HG02678 (cell line): ENCODE data around the gene TMPRSS15.

Experiments
- ATAC-seq: cut with Tn5 transposase; IDR thresholded peaks from one replicate; pipeline ENCODE4 v1.9.1; 2021; ENCODE audit warnings: mild to moderate bottlenecking, moderate library complexity; ENCODE audit not compliant: unreplicated experiment

The TMPRSS15 gene

GRCh38 chr21:18248171-18248570 lies 155.4 kb downstream of the TMPRSS15 start:
- no peak for ATAC-seq

- no peak for ATAC-seq
Observed at GRCh38 chr21:18245464-18245967, 158.1 kb downstream of the TMPRSS15 start.

DNA sequence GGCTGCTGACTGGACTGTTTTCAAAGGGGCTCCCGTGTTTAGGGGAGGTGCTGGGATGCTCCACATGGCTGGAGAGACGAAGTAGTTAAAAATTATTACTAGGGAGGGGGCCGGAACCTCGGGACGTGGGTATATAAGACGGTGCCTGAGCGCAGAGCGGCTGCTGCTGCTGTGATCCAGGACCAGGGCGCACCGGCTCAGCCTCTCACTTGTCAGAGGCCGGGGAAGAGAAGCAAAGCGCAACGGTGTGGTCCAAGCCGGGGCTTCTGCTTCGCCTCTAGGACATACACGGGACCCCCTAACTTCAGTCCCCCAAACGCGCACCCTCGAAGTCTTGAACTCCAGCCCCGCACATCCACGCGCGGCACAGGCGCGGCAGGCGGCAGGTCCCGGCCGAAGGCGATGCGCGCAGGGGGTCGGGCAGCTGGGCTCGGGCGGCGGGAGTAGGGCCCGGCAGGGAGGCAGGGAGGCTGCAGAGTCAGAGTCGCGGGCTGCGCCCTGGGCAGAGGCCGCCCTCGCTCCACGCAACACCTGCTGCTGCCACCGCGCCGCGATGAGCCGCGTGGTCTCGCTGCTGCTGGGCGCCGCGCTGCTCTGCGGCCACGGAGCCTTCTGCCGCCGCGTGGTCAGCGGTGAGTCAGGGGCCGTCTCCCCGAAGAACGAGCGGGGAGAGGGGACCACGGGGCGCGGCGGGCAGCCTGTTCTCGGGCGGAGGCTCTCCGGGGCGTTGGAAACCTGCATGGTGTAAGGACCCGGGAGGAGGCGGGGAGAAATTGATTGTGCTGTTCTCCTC lies 158.7 kb downstream of the TMPRSS15 start, which contains the start of gene CHODL:
CHODL (plus strand) TSS at position 163 of the 793 bp plus-strand sequence; CDS start at position 554, 391 bp downstream.
- ATAC-seq, result no peak

DNA sequence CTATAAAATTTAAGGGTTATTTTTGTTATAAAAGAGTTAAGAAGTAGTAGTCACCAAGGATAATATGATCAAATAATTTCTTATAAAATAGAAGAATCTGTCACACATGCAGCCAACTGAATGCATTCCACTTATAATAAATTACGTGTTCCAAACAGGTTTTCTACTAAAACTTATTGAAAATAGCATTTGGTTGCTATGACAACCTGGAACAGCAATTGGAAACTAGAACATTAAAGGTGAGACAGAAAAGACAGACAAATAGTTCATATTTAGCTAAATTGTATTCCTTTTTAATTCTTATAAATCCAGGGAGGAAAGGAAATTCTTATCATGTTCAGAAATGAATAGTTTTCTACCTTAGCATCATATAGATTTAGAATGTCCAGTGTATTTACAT lies 168.0 kb downstream of the TMPRSS15 start:
- no peak for ATAC-seq

GRCh38 chr21:18228060-18228739 lies 175.4 kb downstream of the TMPRSS15 start:
- ATAC-seq, result no peak

- ATAC-seq, result no peak
Observed at GRCh38 chr21:18222346-18222745, 181.2 kb downstream of the TMPRSS15 start.

DNA sequence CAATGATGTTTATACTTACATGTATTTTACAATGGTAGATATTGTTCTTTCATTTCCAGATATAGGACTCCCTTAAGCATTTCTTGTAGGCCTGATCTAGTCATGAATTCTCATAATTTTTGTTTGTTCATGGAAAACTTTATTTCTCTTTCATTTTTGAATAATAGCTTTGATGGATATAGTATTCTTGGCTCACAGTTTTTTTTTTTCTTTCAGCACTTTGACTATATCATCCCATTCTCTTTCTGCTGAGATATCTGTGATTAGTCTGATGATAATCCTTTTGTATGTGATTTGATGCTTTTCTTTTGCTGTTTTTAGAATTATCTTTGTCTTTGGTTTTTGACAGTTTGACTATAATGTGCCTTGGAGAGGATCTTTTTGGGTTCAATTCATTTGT lies 183.1 kb downstream of the TMPRSS15 start:
- no peak for ATAC-seq
